CD4-positive, alpha-beta T cell (primary cell): ENCODE data around the gene PTPRF. TPM values are rescaled to one million over a fixed set of nuclear protein-coding genes. Genes with fewer than 3 reads are reported as not detected.

ENCODE experiments used
- ATAC-seq: fragments of 200-7000 bp; cut with Tn5 transposase; one replicate; pipeline ENCODE4 v1.10.0; 2022; ENCODE audit warnings: mild to moderate bottlenecking; ENCODE audit not compliant: poor library complexity
- CTCF ChIA-PET: fragments of 350-600 bp; sonication (Branson Sonifier 250); formaldehyde crosslinking; loops from one replicate; lab custom pipeline; 2021; ENCODE audit warnings: antibody characterized with exemption, inconsistent platforms; lab: Charles Lee
- POLR2A ChIA-PET: fragments of 350-600 bp; sonication (Branson Sonifier 250); formaldehyde crosslinking; loops from one replicate; lab custom pipeline; 2021; ENCODE audit warnings: antibody characterized with exemption, inconsistent platforms; lab: Charles Lee
- DNase-seq, 14 experiments: peaks; one replicate each; pipeline ENCODE4 v3.0.0-alpha.2; 2013 to 2020; ENCODE audit warnings: mixed read lengths in 2 of 14
- H3K27ac ChIP-seq, 2 donors: one replicate each; pipeline versions ENCODE4 v1.5.1 to v1.7.0; 2013; ENCODE audit warnings: low read length in 2 of 2, low read depth in 1 of 2, mild to moderate bottlenecking in 1 of 2
- H3K27me3 ChIP-seq, 2 experiments: 1 replicate in 1 of 2; 2 replicates in 1 of 2; pipeline versions ENCODE4 v1.6.1 to v1.7.0; 2013; ENCODE audit warnings: low read length in 2 of 2, control low read depth in 1 of 2, mild to moderate bottlenecking in 1 of 2, moderate library complexity in 1 of 2; ENCODE audit not compliant: insufficient read depth in 2 of 2, control insufficient read depth in 1 of 2
- H3K36me3 ChIP-seq: one replicate; pipeline ENCODE4 v1.6.1; 2013; ENCODE audit warnings: low read length, control low read depth; ENCODE audit not compliant: insufficient read depth
- H3K4me1 ChIP-seq: one replicate; pipeline ENCODE4 v1.6.1; 2013; ENCODE audit warnings: low read length, control low read depth; ENCODE audit not compliant: insufficient read depth
- H3K4me3 ChIP-seq: one replicate; pipeline ENCODE4 v1.5.1; 2013; ENCODE audit warnings: mild to moderate bottlenecking, low read length, moderate library complexity
- H3K9me3 ChIP-seq, 2 experiments: 1 replicate in 1 of 2; 2 replicates in 1 of 2; pipeline versions ENCODE4 v1.6.1 to v1.7.0; 2013; ENCODE audit warnings: low read length in 2 of 2, mild to moderate bottlenecking in 2 of 2, control low read depth in 1 of 2, moderate library complexity in 1 of 2; ENCODE audit not compliant: control insufficient read depth in 1 of 2, insufficient read depth in 1 of 2
- H3K27ac Mint-ChIP-seq: one replicate; pipeline ENCODE4 v1.8.0; 2020; ENCODE audit warnings: mixed read lengths
- H3K27me3 Mint-ChIP-seq: one replicate; pipeline ENCODE4 v1.8.0; 2021; ENCODE audit warnings: mixed read lengths
- H3K36me3 Mint-ChIP-seq: one replicate; pipeline ENCODE4 v1.8.0; 2021; ENCODE audit warnings: low read depth, mixed read lengths
- H3K4me1 Mint-ChIP-seq: one replicate; pipeline ENCODE4 v1.8.0; 2021; ENCODE audit warnings: low read depth, mixed read lengths
- H3K4me3 Mint-ChIP-seq: one replicate; pipeline ENCODE4 v1.8.0; 2020; ENCODE audit warnings: mild to moderate bottlenecking, mixed read lengths
- H3K9me3 Mint-ChIP-seq: one replicate; pipeline ENCODE4 v1.8.0; 2020; ENCODE audit warnings: mixed read lengths
- CTCF ChIP-seq: fragments of 200-600 bp; IDR thresholded peaks from one replicate; pipeline ENCODE4 v1.8.0; 2022; ENCODE audit warnings: antibody characterized with exemption, mild to moderate bottlenecking
- intact Hi-C, 2 experiments: fragments of 100-400 bp; cut with DNase I in 1 of 2; cut with micrococcal nuclease in 1 of 2; formaldehyde crosslinking; loops; one replicate each; pipeline versions ENCODE4 v1.15.1 to v1.9.0; 2023 to 2025; cut with DNase I, micrococcal nuclease
- total RNA-seq, 174 experiments: library from RNA in 2 of 174; stranded (reverse) in 2 of 174; gene quantifications; one replicate each; pipeline ENCODE4 v1.2.3 and lab custom pipeline; 2021 to 2026

The PTPRF gene
- total RNA-seq, 2 experiments from 2014 or later, result 0.14 TPM

GRCh38 chr1:43612406-43612805, 81.7 kb downstream of the PTPRF start:
- no peaks in the 10 kb centered on the region for H3K9me3 Mint-ChIP-seq
- no peak overlapping the region for H3K27ac Mint-ChIP-seq
- ChIA-PET POLR2A (no interaction called here), CTCF (no interaction called here)
- ATAC-seq (no peak), DNase-seq (no peak)
- Histone ChIP-seq H3K36me3 (no peaks in the 10 kb centered on the region), H3K27me3 (no peaks in the 10 kb centered on the region), H3K4me1 (no peaks in the 10 kb centered on the region), H3K9me3 (no peaks in the 10 kb centered on the region), H3K27ac (no peak overlapping the region), H3K4me3 (no peak overlapping the region)
- no peak overlapping the region for H3K4me3 Mint-ChIP-seq
- intact Hi-C loops, result no loop called here
- H3K4me1 Mint-ChIP-seq, result no peaks in the 10 kb centered on the region
- no peaks in the 10 kb centered on the region for H3K27me3 Mint-ChIP-seq
- no peaks in the 10 kb centered on the region for H3K36me3 Mint-ChIP-seq
- TF ChIP-seq CTCF, result no peak

- Histone ChIP-seq H3K27ac (no peak overlapping the region), H3K9me3 (no peaks in the 10 kb centered on the region), H3K4me3 (no peak overlapping the region), H3K27me3 (no peaks in the 10 kb centered on the region), H3K4me1 (no peaks in the 10 kb centered on the region), H3K36me3 (no peaks in the 10 kb centered on the region)
- no peak overlapping the region for H3K4me3 Mint-ChIP-seq
- H3K36me3 Mint-ChIP-seq, result no peaks in the 10 kb centered on the region
- H3K27ac Mint-ChIP-seq, result no peak overlapping the region
- CTCF ChIA-PET, result no interaction called here
- intact Hi-C loops, result no loop called here
- no peaks in the 10 kb centered on the region for H3K27me3 Mint-ChIP-seq
- no peak for ATAC-seq
- no peak for DNase-seq
- H3K9me3 Mint-ChIP-seq, result no peaks in the 10 kb centered on the region
- POLR2A ChIA-PET, result no interaction called here
- no peaks in the 10 kb centered on the region for H3K4me1 Mint-ChIP-seq
- TF ChIP-seq CTCF, result no peak
Observed at GRCh38 chr1:43613075-43613942, 82.6 kb downstream of the PTPRF start.

GRCh38 chr1:43614211-43614610, 83.5 kb downstream of the PTPRF start:
- DNase-seq (no peak), ATAC-seq (no peak)
- H3K27me3 Mint-ChIP-seq, result no peaks in the 10 kb centered on the region
- H3K4me3 ChIP-seq, result no peak overlapping the region
- intact Hi-C loops, result no loop called here
- CTCF ChIA-PET, result no interaction called here
- H3K27ac ChIP-seq, result no peak overlapping the region
- H3K36me3 ChIP-seq, result no peaks in the 10 kb centered on the region
- H3K27ac Mint-ChIP-seq, result no peak overlapping the region
- H3K27me3 ChIP-seq, result no peaks in the 10 kb centered on the region
- POLR2A ChIA-PET, result no interaction called here
- no peak for TF ChIP-seq CTCF
- H3K36me3 Mint-ChIP-seq, result no peaks in the 10 kb centered on the region
- H3K4me3 Mint-ChIP-seq, result no peak overlapping the region
- H3K4me1 ChIP-seq, result no peaks in the 10 kb centered on the region
- no peaks in the 10 kb centered on the region for H3K4me1 Mint-ChIP-seq
- H3K9me3 ChIP-seq, result no peaks in the 10 kb centered on the region
- no peaks in the 10 kb centered on the region for H3K9me3 Mint-ChIP-seq
